GM12874 (cell line): ENCODE results near the gene NDUFB10.

Source experiments
- TF ChIP-seq, protein P1 (sequence below): IDR thresholded peaks from 2 replicates; pipeline ENCODE4 v1.5.1; 2011; ENCODE audit warnings: low read depth, mild to moderate bottlenecking, control low read depth, low read length, moderate library complexity; ENCODE audit not compliant: insufficient read depth

The NDUFB10 gene

DNA sequence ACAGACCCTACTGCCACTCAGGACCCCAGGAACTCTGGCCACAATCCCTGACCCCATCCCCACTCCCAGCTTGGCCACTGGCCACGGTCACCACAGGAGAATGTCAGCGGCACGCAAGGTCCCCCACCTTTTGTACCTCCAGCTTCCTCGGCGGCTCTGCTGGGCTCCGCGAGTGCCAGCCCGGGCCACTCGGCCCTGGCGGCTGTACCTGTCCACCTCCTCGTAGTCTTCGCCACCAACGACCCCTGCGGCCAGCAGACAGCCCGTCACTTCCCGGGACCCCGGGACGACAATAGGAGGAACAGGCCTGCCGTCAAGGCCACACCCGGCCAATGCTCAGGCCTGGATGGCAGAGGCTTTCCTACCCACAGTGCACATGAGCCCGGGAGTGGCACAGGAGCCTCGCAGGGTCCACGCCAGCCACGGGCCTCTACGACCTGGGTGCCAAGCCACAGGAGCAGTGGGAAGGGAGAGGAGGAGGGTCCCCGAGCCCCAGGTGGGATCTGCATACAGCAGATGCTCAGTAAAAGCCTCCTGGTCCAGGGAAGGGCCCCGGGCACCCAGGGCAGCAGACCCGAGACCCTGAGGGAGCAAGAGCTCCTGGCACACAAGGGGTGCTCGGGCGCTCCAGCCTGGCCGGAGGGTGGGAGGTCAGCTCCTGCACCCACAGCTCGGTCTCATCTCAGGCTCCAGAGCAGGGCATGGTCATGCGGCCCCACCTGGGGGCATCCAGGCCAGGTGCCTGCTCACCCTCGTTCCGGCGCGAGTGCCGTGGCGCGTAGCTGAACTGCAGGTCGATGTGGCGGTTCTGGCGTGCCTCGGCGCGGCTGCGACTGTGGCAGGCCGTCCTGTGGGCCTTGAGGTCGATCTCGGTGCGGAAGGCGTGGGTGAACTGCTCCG, 42.4 kb downstream of the NDUFB10 start:
- TF ChIP-seq, protein P1, sequence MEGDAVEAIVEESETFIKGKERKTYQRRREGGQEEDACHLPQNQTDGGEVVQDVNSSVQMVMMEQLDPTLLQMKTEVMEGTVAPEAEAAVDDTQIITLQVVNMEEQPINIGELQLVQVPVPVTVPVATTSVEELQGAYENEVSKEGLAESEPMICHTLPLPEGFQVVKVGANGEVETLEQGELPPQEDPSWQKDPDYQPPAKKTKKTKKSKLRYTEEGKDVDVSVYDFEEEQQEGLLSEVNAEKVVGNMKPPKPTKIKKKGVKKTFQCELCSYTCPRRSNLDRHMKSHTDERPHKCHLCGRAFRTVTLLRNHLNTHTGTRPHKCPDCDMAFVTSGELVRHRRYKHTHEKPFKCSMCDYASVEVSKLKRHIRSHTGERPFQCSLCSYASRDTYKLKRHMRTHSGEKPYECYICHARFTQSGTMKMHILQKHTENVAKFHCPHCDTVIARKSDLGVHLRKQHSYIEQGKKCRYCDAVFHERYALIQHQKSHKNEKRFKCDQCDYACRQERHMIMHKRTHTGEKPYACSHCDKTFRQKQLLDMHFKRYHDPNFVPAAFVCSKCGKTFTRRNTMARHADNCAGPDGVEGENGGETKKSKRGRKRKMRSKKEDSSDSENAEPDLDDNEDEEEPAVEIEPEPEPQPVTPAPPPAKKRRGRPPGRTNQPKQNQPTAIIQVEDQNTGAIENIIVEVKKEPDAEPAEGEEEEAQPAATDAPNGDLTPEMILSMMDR, result no peak

DNA sequence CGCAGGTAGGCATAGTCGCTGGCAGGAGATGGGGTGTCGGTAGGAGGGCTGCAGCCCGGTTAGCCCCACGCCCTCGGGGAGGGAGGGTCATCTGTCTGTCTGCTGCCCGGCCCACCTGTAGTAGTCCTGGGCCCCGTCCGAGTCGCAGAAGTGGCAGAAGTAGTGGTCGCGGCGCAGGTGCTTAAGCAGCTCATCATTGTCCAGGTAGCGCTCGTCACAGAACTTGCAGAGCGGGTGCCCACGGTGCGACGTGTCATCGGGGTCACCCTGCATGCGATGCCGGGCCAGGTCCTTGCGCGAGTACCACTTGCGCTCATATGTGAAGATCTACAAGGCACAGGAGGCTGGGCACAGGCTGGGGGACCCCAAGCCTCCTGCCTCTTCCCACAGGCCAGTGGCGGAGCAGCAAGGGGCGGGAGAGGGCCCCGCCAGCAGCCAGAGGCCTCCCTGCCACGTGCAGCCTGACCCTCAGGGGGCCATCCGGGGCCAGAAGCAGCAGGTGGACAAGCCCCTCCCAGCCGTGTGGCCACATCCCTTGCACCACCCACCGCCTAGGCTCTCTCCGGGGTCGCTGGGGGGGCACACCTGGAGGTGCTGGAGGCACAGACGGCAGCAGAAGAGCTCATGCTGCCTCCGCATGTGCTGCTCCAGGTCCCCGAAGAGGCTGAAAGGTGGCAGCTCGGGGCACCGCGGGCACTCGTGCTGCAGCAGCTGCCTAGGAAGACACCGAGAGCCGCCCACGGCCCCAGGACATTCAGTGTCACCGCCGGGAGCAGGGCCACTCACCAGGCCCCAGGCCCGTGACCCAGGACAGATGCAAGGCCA, 43.3 kb downstream of the NDUFB10 start:
- TF ChIP-seq, protein P1, result no peak

DNA sequence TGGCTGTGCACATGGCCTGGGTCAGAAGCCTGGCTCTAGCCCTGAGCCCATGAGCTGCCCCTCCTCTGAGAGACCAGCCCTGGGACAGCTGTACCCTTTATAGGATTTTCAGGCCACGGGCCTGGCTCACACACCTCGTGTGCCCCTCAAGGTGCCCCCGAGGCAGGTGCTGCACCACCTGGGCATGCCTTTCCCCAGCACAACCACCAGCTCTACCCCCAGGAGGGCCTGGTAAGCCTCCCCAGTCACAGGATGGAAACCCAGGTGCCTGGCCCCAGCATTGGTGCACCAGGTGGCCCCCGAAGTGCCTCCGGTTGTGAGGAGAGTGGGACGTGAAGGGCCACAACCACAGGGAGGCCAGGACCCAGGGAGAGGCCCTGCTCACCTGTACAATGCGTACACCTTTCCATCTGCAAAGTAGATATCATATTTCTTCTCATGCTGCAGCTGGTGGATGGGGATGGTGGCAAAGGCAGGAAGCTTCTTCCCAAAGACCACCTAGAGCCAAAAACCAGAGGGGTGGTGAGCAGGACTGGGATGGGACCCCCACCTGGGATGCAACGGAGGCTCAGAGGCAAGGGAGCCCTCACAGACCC, 44.0 kb downstream of the NDUFB10 start:
- TF ChIP-seq, protein P1, result no peak

DNA sequence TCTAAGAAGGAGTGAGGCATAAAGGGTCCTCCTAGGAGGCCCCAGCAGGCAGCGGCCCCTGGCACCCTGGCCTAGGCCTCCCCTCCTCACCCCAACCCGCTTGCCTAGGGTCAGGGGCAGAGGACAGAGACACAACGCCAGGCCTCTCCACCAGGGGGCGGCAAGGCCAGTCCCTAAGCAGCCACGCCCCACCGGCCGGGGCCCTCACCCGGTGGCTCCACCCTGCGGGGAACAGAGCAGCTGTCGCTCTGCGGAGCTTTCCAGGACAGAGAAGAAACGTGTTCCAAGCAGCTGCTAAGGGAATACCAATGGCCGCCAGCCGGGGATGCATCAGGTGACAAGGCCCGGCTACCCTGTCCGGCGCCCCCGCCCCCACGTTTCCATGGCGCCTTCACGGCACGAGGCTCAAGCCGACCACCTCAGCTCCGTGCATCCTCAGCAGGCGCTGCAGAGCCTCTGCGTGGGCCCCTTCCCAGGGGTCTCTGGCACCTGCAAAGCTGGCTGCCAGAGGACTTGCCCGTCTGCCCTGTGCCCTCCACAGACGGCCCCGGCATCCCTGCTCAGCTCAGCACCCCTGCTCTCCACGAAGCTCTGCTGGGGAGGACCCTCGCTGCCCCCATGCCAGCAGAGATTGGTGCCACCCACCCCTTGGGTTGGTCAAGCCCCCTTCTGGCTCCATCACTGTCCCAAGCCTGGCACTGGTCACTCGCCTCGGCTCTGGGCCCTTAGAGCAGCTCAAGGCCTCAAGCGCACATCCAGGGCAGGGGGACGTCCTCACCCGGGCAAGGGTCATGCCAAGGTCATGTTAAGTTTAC, 44.7 kb downstream of the NDUFB10 start:
- TF ChIP-seq, protein P1, result peak; percentile 98

DNA sequence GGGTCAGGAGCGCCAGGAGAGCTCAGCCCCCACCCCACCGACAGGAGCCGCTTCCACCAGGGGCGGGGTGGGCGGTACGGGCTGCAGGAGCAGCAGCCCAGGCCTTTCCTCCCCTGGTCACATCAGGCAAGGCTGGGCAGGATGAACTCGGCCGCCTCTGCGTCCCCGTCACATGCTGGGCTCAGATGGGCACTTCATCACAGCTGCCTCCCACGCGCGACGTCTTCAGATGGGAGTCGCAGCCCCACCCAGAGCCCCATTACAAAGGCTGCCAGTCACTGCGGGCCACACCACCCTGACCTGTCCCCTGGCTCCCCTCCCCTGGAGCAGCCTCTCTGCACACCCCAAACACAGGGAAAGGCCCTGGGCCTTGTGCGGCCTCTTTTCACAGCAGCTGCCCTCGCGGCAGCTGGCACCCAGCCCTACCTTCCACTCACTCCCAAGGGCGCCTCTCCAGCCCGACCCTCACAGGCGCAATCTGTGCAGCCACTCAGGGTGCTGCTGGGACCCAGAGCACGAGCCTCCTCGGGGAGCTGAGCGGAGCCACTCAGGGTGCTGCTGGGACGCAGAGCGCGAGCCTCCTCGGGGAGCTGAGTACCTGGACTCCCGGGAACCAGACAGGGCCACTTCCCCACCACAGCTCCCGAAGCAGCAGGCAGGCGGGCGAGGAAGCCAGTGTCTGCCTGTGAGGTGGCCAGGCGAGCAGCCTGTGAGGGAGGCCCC, 45.6 kb downstream of the NDUFB10 start:
- TF ChIP-seq, protein P1, result no peak

DNA sequence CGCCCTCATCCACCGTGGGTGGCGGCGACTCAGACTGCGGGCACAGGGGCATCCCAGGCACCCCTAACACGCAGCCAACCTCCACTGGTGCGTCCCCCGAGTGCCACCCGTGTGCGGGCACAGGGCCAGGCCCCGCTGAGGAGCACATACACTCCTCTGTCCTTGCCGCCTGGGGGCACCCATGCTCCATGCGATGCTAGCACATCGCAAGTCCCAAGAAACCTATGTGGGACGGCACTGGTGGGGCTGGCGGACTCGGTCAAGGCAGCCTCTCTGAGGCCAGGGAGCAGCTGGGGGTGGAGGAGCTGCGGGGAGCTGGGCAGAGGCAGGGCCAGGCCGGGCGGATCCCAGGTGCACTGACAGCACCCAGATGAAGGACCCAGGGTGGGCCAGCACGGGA, 46.3 kb downstream of the NDUFB10 start:
- TF ChIP-seq, protein P1, result peak; percentile 16; the same call in 1 of the 2 replicates
